K562 (cell line): ENCODE measurements around the gene NINL. TPM values are rescaled to one million over a fixed set of nuclear protein-coding genes. Genes with fewer than 3 reads are reported as not detected.

ENCODE experiments used
- ATAC-seq: fragments of 200-7000 bp; cut with Tn5 transposase; 3 replicates; pipeline ENCODE4 v1.9.1; 2020; ENCODE audit warnings: moderate library complexity
- BruUV-seq: library from RNA; stranded (reverse); fragments of 400-500 nt; replicated peaks from 2 replicates; lab custom pipeline; 2021; lab: Mats Ljungman, UMichigan
- CTCF ChIA-PET: fragments of 300-600 bp; formaldehyde crosslinking; extraction: SDS; loops from one replicate; lab custom pipeline; 2021; ENCODE audit warnings: low intra/inter-chr PET ratio; lab: Yijun Ruan, JAX
- POLR2A ChIA-PET: fragments of 300-600, 350-650 bp; sonication (Branson Sonifier 250); formaldehyde crosslinking; extraction: SDS; loops from one replicate; lab custom pipeline; 2021; ENCODE audit warnings: antibody characterized with exemption, inconsistent platforms; lab: Yijun Ruan, JAX
- DNase-seq, 4 experiments: peaks; one replicate each; pipeline versions ENCODE4 v3.0.0 to v3.0.0-alpha.2; 2011 to 2018; ENCODE audit warnings: low spot score in 3 of 4, mixed read lengths in 3 of 4; ENCODE audit errors: extremely low read depth in 1 of 4
- FAIRE-seq: peaks from 2 replicates; lab custom pipeline; 2011; peaks lifted over from hg19 to GRCh38; lab: Jason Lieb, UNC
- H2AFZ ChIP-seq: 2 replicates; pipeline ENCODE4 v1.6.0; 2011; ENCODE audit warnings: low read depth, low read length, control low read depth, inconsistent platforms
- H3K27ac ChIP-seq: fragments of 200-600 bp; 3 replicates; pipeline ENCODE4 v1.8.0; 2011; ENCODE audit warnings: low read depth, mild to moderate bottlenecking, control low read depth, inconsistent platforms, low read length, moderate library complexity, mixed read lengths; ENCODE audit errors: extremely low read depth
- H3K27me3 ChIP-seq, 2 experiments: fragments of 300-600 bp in 1 of 2; 2 replicates in 1 of 2; 3 replicates in 1 of 2; pipeline versions ENCODE4 v1.6.0 to v1.8.0; 2011; ENCODE audit warnings: inconsistent platforms in 2 of 2, low read length in 2 of 2, mild to moderate bottlenecking in 1 of 2, mixed read lengths in 1 of 2, moderate library complexity in 1 of 2; ENCODE audit not compliant: control insufficient read depth in 2 of 2, insufficient read depth in 2 of 2
- H3K36me3 ChIP-seq: fragments of 300-600 bp; 3 replicates; pipeline ENCODE4 v1.8.0; 2011; ENCODE audit warnings: mild to moderate bottlenecking, low read length, inconsistent platforms; ENCODE audit not compliant: control insufficient read depth, insufficient read depth
- H3K4me1 ChIP-seq, 2 experiments: fragments of 200-600 bp in 1 of 2; replicated peaks in 1 of 2; 2 replicates in 1 of 2; 3 replicates in 1 of 2; pipeline versions ENCODE4 v1.5.1 to v1.8.0; 2011; ENCODE audit warnings: inconsistent platforms in 2 of 2, low read length in 2 of 2, mild to moderate bottlenecking in 1 of 2, mixed read lengths in 1 of 2, moderate library complexity in 1 of 2; ENCODE audit not compliant: control insufficient read depth in 2 of 2, insufficient read depth in 2 of 2
- H3K4me2 ChIP-seq: 2 replicates; pipeline ENCODE4 v1.6.1; 2011; ENCODE audit warnings: low read length, control low read depth, inconsistent platforms, mixed read lengths; ENCODE audit not compliant: insufficient read depth
- H3K4me3 ChIP-seq: fragments of 200-600 bp; sonication (generic), shearing (Covaris generic); 2 replicates; pipeline ENCODE4 v1.5.1; 2016; ENCODE audit warnings: control low read depth, inconsistent platforms
- H3K79me2 ChIP-seq: fragments of 200-600 bp; 3 replicates; pipeline ENCODE4 v1.8.0; 2011; ENCODE audit warnings: low read length, inconsistent platforms; ENCODE audit not compliant: control insufficient read depth, insufficient read depth
- H3K9ac ChIP-seq, 2 experiments: 2 replicates each; pipeline versions ENCODE4 v1.6.0 to v1.6.1; 2011; ENCODE audit warnings: low read depth in 2 of 2, low read length in 2 of 2, control low read depth in 1 of 2, inconsistent platforms in 1 of 2, mild to moderate bottlenecking in 1 of 2, mixed read lengths in 1 of 2; ENCODE audit not compliant: insufficient read depth in 1 of 2
- H3K9me1 ChIP-seq: one replicate; pipeline ENCODE4 v1.6.0; 2011; ENCODE audit warnings: inconsistent platforms, mild to moderate bottlenecking, low read length, moderate library complexity; ENCODE audit not compliant: control insufficient read depth, insufficient read depth
- H3K9me3 ChIP-seq: replicated peaks from 2 replicates; pipeline ENCODE4 v1.5.1; 2011; ENCODE audit warnings: low read depth, low read length, inconsistent platforms; ENCODE audit not compliant: control insufficient read depth, insufficient read depth
- H4K20me1 ChIP-seq: replicated peaks from 2 replicates; pipeline ENCODE4 v1.6.1; 2011; ENCODE audit warnings: low read length, inconsistent platforms, mixed read lengths; ENCODE audit not compliant: control insufficient read depth, insufficient read depth
- BCOR ChIP-seq: fragments of 450-650 bp; IDR thresholded peaks from 2 replicates; pipeline ENCODE4 v1.6.1; 2016
- BRD9 ChIP-seq: fragments of 450-650 bp; IDR thresholded peaks from 2 replicates; pipeline ENCODE4 v1.6.1; 2018; ENCODE audit warnings: low read depth; ENCODE audit not compliant: partially characterized antibody
- CBFB ChIP-seq: sonication (generic); formaldehyde crosslinking; IDR thresholded peaks from 2 replicates; pipeline ENCODE4 v1.4.0; 2020; ENCODE audit warnings: mild to moderate bottlenecking, missing genetic modification reagents
- CCAR2 ChIP-seq: fragments of 200-400 bp; formaldehyde crosslinking; IDR thresholded peaks from 2 replicates; pipeline ENCODE4 v1.6.1; 2017; ENCODE audit warnings: mild to moderate bottlenecking, low read depth, low read length
- DMBX1 ChIP-seq: fragments of 250-450 bp; sonication (Bioruptor Pico); IDR thresholded peaks from 2 replicates; pipeline ENCODE4 v1.8.0; 2022; ENCODE audit warnings: inconsistent platforms, mild to moderate bottlenecking, moderate library complexity, borderline replicate concordance
- ELF2 ChIP-seq: fragments of 250-450 bp; sonication (Bioruptor Pico); IDR thresholded peaks from 2 replicates; pipeline ENCODE4 v1.5.0; 2021; ENCODE audit warnings: mild to moderate bottlenecking
- PTTG1 ChIP-seq: fragments of 450-650 bp; IDR thresholded peaks from 2 replicates; pipeline ENCODE4 v1.6.1; 2016; ENCODE audit warnings: low read depth, mild to moderate bottlenecking, missing genetic modification characterization, missing compliant biosample characterization
- SIN3B ChIP-seq: fragments of 450-650 bp; IDR thresholded peaks from 2 replicates; pipeline ENCODE4 v1.6.1; 2017; ENCODE audit warnings: low read depth, mild to moderate bottlenecking, moderate library complexity
- ZEB2 ChIP-seq: fragments of 450-650 bp; IDR thresholded peaks from 2 replicates; pipeline ENCODE4 v1.6.1; 2016
- ZNF668 ChIP-seq: fragments of 250-450 bp; sonication (Bioruptor Pico); IDR thresholded peaks from 2 replicates; pipeline ENCODE4 v1.8.0; 2022; ENCODE audit warnings: mild to moderate bottlenecking, inconsistent platforms
- WGBS: fragments of 100-300 bp; shearing (Covaris generic); methylation state at CpG from one replicate; pipeline ENCODE4 v1.1.6; 2016; ENCODE audit warnings: low coverage, mixed read lengths; ENCODE audit not compliant: insufficient coverage; ENCODE audit errors: missing lambda C conversion rate; 5-methylcytosine and 5-hydroxymethylcytosine counted together
- in situ Hi-C: fragments of 300-500 bp; cut with MboI; formaldehyde crosslinking; loops from 4 replicates; pipeline ENCODE4 v1.15.0; 2018; ENCODE audit warnings: inconsistent platforms, mixed read lengths
- intact Hi-C: fragments of 100-400 bp; cut with micrococcal nuclease; formaldehyde crosslinking; loops from 2 replicates; pipeline ENCODE4 v1.14.2; 2022
- polyA plus RNA-seq, 8 experiments: library from polyadenylated mRNA; depleted of rRNA in 4 of 8; stranded (reverse) in 5 of 8; unstranded in 3 of 8; fragments of >200 nt; fragmentation: Nextera tagmentation in 2 of 8; fragmentation: Illumina TruSeq in 1 of 8; extraction: Ambion mirVana in 2 of 8; extraction: Trizol in 1 of 8; gene quantifications; 2 replicates each; pipeline versions ENCODE4 v1.2.1 to v1.2.3, GENCODE V29; 2011 to 2014; ENCODE audit warnings: inconsistent platforms in 1 of 8, missing spikeins in 1 of 8
- total RNA-seq, 7 experiments: library from RNA; depleted of rRNA in 6 of 7; stranded (reverse); fragments of >200 nt in 6 of 7; fragmentation: Illumina TruSeq in 2 of 7; extraction: Trizol in 2 of 7; gene quantifications; 2 replicates each; pipeline versions ENCODE4 v1.2.1 to v1.2.3, GENCODE V29; 2011 to 2021; ENCODE audit warnings: low replicate concordance in 1 of 7
- TF ChIP-seq, protein P1 (sequence below): fragments of 450-650 bp; IDR thresholded peaks from 2 replicates; pipeline ENCODE4 v1.6.1; 2016; ENCODE audit warnings: mild to moderate bottlenecking, moderate library complexity

NINL gene
- total and polyA plus RNA-seq, 9 of the 15 experiments (the other 6 are each of a cell fraction or from before 2014, with no cell fraction given): 0.03 to 0.22 (median 0.05) TPM; not detected in 5

GRCh38 chr20:25480156-25480555, 105.2 kb downstream of the NINL start:
- ChIA-PET CTCF (no interaction called here), POLR2A (no interaction called here)
- no peak overlapping the region for H3K27ac ChIP-seq
- 0% methylated on average over 6 of the region's 7 CpGs for WGBS
- H3K36me3 ChIP-seq: no peaks in the 10 kb centered on the region
- DNase-seq: no peak
- no peaks in the 10 kb centered on the region for H4K20me1 ChIP-seq
- H3K4me3 ChIP-seq: no peak overlapping the region
- in situ Hi-C loops: no loop called here
- H3K9me3 ChIP-seq: no peaks in the 10 kb centered on the region
- no peak for FAIRE-seq
- no peaks in the 10 kb centered on the region for H3K9me1 ChIP-seq
- intact Hi-C loops: no loop called here
- H3K4me1 ChIP-seq: no peaks in the 10 kb centered on the region
- TF ChIP-seq CCAR2 (no peak), ELF2 (CRISPR knock-in tag) (no peak), CBFB (CRISPR knock-in tag) (no peak), BCOR (no peak), PTTG1 (tag) (no peak), SIN3B (no peak), BRD9 (no peak), ZNF668 (no peak), DMBX1 (no peak), ZEB2 (no peak)
- TF ChIP-seq, protein P1, sequence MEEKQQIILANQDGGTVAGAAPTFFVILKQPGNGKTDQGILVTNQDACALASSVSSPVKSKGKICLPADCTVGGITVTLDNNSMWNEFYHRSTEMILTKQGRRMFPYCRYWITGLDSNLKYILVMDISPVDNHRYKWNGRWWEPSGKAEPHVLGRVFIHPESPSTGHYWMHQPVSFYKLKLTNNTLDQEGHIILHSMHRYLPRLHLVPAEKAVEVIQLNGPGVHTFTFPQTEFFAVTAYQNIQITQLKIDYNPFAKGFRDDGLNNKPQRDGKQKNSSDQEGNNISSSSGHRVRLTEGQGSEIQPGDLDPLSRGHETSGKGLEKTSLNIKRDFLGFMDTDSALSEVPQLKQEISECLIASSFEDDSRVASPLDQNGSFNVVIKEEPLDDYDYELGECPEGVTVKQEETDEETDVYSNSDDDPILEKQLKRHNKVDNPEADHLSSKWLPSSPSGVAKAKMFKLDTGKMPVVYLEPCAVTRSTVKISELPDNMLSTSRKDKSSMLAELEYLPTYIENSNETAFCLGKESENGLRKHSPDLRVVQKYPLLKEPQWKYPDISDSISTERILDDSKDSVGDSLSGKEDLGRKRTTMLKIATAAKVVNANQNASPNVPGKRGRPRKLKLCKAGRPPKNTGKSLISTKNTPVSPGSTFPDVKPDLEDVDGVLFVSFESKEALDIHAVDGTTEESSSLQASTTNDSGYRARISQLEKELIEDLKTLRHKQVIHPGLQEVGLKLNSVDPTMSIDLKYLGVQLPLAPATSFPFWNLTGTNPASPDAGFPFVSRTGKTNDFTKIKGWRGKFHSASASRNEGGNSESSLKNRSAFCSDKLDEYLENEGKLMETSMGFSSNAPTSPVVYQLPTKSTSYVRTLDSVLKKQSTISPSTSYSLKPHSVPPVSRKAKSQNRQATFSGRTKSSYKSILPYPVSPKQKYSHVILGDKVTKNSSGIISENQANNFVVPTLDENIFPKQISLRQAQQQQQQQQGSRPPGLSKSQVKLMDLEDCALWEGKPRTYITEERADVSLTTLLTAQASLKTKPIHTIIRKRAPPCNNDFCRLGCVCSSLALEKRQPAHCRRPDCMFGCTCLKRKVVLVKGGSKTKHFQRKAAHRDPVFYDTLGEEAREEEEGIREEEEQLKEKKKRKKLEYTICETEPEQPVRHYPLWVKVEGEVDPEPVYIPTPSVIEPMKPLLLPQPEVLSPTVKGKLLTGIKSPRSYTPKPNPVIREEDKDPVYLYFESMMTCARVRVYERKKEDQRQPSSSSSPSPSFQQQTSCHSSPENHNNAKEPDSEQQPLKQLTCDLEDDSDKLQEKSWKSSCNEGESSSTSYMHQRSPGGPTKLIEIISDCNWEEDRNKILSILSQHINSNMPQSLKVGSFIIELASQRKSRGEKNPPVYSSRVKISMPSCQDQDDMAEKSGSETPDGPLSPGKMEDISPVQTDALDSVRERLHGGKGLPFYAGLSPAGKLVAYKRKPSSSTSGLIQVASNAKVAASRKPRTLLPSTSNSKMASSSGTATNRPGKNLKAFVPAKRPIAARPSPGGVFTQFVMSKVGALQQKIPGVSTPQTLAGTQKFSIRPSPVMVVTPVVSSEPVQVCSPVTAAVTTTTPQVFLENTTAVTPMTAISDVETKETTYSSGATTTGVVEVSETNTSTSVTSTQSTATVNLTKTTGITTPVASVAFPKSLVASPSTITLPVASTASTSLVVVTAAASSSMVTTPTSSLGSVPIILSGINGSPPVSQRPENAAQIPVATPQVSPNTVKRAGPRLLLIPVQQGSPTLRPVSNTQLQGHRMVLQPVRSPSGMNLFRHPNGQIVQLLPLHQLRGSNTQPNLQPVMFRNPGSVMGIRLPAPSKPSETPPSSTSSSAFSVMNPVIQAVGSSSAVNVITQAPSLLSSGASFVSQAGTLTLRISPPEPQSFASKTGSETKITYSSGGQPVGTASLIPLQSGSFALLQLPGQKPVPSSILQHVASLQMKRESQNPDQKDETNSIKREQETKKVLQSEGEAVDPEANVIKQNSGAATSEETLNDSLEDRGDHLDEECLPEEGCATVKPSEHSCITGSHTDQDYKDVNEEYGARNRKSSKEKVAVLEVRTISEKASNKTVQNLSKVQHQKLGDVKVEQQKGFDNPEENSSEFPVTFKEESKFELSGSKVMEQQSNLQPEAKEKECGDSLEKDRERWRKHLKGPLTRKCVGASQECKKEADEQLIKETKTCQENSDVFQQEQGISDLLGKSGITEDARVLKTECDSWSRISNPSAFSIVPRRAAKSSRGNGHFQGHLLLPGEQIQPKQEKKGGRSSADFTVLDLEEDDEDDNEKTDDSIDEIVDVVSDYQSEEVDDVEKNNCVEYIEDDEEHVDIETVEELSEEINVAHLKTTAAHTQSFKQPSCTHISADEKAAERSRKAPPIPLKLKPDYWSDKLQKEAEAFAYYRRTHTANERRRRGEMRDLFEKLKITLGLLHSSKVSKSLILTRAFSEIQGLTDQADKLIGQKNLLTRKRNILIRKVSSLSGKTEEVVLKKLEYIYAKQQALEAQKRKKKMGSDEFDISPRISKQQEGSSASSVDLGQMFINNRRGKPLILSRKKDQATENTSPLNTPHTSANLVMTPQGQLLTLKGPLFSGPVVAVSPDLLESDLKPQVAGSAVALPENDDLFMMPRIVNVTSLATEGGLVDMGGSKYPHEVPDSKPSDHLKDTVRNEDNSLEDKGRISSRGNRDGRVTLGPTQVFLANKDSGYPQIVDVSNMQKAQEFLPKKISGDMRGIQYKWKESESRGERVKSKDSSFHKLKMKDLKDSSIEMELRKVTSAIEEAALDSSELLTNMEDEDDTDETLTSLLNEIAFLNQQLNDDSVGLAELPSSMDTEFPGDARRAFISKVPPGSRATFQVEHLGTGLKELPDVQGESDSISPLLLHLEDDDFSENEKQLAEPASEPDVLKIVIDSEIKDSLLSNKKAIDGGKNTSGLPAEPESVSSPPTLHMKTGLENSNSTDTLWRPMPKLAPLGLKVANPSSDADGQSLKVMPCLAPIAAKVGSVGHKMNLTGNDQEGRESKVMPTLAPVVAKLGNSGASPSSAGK: no peak
- no peak overlapping the region for H3K4me2 ChIP-seq
- no peak overlapping the region for H2AFZ ChIP-seq
- H3K27me3 ChIP-seq: peaks cover 7 to 59% of the 10 kb centered on the region in 2 experiments; a peak in 4 of 5 replicates
- no peak for ATAC-seq
- no peaks in the 10 kb centered on the region for H3K79me2 ChIP-seq
- H3K9ac ChIP-seq: no peak overlapping the region
- BruUV-seq: no TSS peak
